Measurements from ENCODE around the gene TECTB.

TECTB gene

DNA sequence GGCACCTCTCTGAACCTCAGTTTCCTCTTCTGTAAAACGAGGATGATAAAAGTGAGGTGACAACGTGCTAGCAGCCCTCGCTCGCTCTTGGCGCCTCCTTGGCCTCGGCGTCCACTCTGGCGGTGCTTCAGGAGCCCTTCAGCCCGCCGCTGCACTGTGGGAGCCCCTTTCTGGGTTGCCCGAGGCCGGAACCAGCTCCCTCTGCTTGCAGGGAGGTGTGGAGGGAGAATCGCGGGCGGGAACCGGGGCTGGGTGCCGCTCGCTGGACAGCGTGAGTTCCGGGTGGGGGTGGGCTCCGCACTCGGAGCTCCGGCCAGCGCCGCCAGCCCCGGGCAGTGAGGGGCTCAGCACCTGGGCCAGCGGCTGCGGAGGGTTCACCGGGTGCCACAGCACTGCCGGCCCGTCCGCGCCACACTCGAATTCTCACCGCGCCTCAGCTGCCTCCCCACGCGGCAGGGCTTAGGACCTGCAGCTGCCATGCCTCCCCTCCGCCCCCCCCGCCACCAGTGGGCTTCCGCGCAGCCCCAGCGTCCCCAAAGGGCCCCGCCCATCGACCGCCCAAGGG, 66.4 kb downstream of the TECTB start:
- DNase-seq: no peak

- no peak for DNase-seq
Measured at GRCh38 chr10:112351146-112351545, 67.9 kb downstream of the TECTB start.

- DNase-seq: no peak
Measured at GRCh38 chr10:112352044-112352443, 68.8 kb downstream of the TECTB start.

GRCh38 chr10:112353046-112353445, 69.8 kb downstream of the TECTB start:
- no peak for DNase-seq
